Uterus (tissue), 2 donors: Measurements from ENCODE around the gene CNMD.

Experiments used
- POLR2A ChIP-seq, 2 donors: fragments of 450-650 bp; IDR thresholded peaks; one replicate each; pipeline ENCODE4 v1.6.1; 2016; ENCODE audit warnings: antibody characterized with exemption in 2 of 2, mild to moderate bottlenecking in 1 of 2, moderate library complexity in 1 of 2
- TF ChIP-seq, protein P1 (sequence below), 4 experiments: fragments of 200-600 bp in 2 of 4; fragments of 450-650 bp in 2 of 4; sonication (generic) in 2 of 4; IDR thresholded peaks; one replicate each; pipeline ENCODE4 v1.5.1; 2016 to 2019; ENCODE audit warnings: antibody characterized with exemption in 4 of 4, mild to moderate bottlenecking in 2 of 4, moderate library complexity in 1 of 4

GRCh38 chr13:52659340-52659739 lies 80.3 kb downstream of the CNMD start:
- no peak for TF ChIP-seq POLR2A (IDR thresholded peaks at IDR 0.05)
- TF ChIP-seq, protein P1, sequence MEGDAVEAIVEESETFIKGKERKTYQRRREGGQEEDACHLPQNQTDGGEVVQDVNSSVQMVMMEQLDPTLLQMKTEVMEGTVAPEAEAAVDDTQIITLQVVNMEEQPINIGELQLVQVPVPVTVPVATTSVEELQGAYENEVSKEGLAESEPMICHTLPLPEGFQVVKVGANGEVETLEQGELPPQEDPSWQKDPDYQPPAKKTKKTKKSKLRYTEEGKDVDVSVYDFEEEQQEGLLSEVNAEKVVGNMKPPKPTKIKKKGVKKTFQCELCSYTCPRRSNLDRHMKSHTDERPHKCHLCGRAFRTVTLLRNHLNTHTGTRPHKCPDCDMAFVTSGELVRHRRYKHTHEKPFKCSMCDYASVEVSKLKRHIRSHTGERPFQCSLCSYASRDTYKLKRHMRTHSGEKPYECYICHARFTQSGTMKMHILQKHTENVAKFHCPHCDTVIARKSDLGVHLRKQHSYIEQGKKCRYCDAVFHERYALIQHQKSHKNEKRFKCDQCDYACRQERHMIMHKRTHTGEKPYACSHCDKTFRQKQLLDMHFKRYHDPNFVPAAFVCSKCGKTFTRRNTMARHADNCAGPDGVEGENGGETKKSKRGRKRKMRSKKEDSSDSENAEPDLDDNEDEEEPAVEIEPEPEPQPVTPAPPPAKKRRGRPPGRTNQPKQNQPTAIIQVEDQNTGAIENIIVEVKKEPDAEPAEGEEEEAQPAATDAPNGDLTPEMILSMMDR (IDR thresholded peaks at IDR 0.05) = no peak
